Subcutaneous abdominal adipose tissue (tissue), 5 donors: Measurements from ENCODE around the gene PHF13.

ENCODE experiments used
- H3K27ac ChIP-seq: one replicate; pipeline ENCODE4 v1.7.0; 2013; ENCODE audit warnings: low read depth, mild to moderate bottlenecking, inconsistent platforms, low read length, moderate library complexity
- H3K27me3 ChIP-seq, 5 donors: one replicate each; pipeline ENCODE4 v1.7.0; 2013; ENCODE audit warnings: low read length in 5 of 5, inconsistent platforms in 1 of 5; ENCODE audit not compliant: control insufficient read depth in 5 of 5, insufficient read depth in 4 of 5
- H3K36me3 ChIP-seq, 5 donors: one replicate each; pipeline ENCODE4 v1.7.0; 2013; ENCODE audit warnings: low read length in 5 of 5; ENCODE audit not compliant: control insufficient read depth in 5 of 5, insufficient read depth in 5 of 5
- H3K4me1 ChIP-seq, 5 donors: one replicate each; pipeline ENCODE4 v1.7.0; 2013; ENCODE audit warnings: low read length in 5 of 5, mild to moderate bottlenecking in 3 of 5, moderate library complexity in 1 of 5; ENCODE audit not compliant: control insufficient read depth in 5 of 5, insufficient read depth in 5 of 5
- H3K4me3 ChIP-seq, 5 donors: one replicate each; pipeline ENCODE4 v1.7.0; 2013; ENCODE audit warnings: low read length in 5 of 5, low read depth in 1 of 5
- H3K9ac ChIP-seq, 5 donors: one replicate each; pipeline ENCODE4 v1.7.0; 2013; ENCODE audit warnings: low read length in 5 of 5, mild to moderate bottlenecking in 4 of 5, moderate library complexity in 3 of 5
- H3K9me3 ChIP-seq, 5 donors: one replicate each; pipeline ENCODE4 v1.7.0; 2013; ENCODE audit warnings: low read length in 5 of 5; ENCODE audit not compliant: control insufficient read depth in 5 of 5
- donor health status: healthy.
- donor health status: healthy.
- donor health status: healthy.
- donor health status: healthy.
- donor health status: healthy.

The PHF13 gene

GRCh38 chr1:6579374-6580118 is 34.0 kb upstream of the PHF13 start, which contains the start of gene ZBTB48:
Gene ZBTB48, plus strand, starts transcription at chr1:6579994. Its CDS starts 616 bp downstream, at chr1:6580610.
- H3K9me3 ChIP-seq: no peaks in the 10 kb centered on the region
- peak within 1 kb of the TSS; percentile 73 to 92 (median 84) for H3K9ac ChIP-seq
- H3K27me3 ChIP-seq: peaks cover 0 to 4% (median 0%) of the 10 kb centered on the region in 5 donors
- peak within 1 kb of the TSS; percentile 84 for H3K27ac ChIP-seq
- H3K4me3 ChIP-seq: peak within 1 kb of the TSS; percentile 69 to 88 (median 81)
- peaks cover 8 to 40% (median 30%) of the 10 kb centered on the region in 5 donors for H3K4me1 ChIP-seq
- no peaks in the 10 kb centered on the region for H3K36me3 ChIP-seq

- no peaks in the 10 kb centered on the region for H3K9me3 ChIP-seq
- H3K27me3 ChIP-seq: no peaks in the 10 kb centered on the region
- peaks cover 8 to 42% (median 30%) of the 10 kb centered on the region in 5 donors for H3K4me1 ChIP-seq
- peak overlapping the region in 4 of 5 donors; percentile 83 to 92 (median 84) for H3K9ac ChIP-seq
- peak overlapping the region; percentile 69 to 88 (median 81) for H3K4me3 ChIP-seq
- H3K36me3 ChIP-seq: no peaks in the 10 kb centered on the region
- H3K27ac ChIP-seq: peak overlapping the region; percentile 84
Measured at GRCh38 chr1:6580119-6580592, 33.4 kb upstream of the PHF13 start.

- peak overlapping the region; percentile 84 for H3K27ac ChIP-seq
- H3K27me3 ChIP-seq: no peaks in the 10 kb centered on the region
- peaks cover 0 to under 1% (median 0%) of the 10 kb centered on the region in 5 donors for H3K36me3 ChIP-seq
- H3K9ac ChIP-seq: peak overlapping the region in 4 of 5 donors; percentile 83 to 92 (median 84)
- peaks cover 8 to 42% (median 30%) of the 10 kb centered on the region in 5 donors for H3K4me1 ChIP-seq
- H3K4me3 ChIP-seq: peak overlapping the region; percentile 69 to 88 (median 81)
- H3K9me3 ChIP-seq: no peaks in the 10 kb centered on the region
Measured at GRCh38 chr1:6580593-6581409, 32.7 kb upstream of the PHF13 start.

- peaks cover 0 to 7% (median 0%) of the 10 kb centered on the region in 5 donors for H3K36me3 ChIP-seq
- no peak overlapping the region for H3K4me3 ChIP-seq
- H3K4me1 ChIP-seq: peaks cover 8 to 42% (median 31%) of the 10 kb centered on the region in 5 donors
- H3K9ac ChIP-seq: peak overlapping the region in 2 of 5 donors; percentile 11 to 14
- H3K27me3 ChIP-seq: no peaks in the 10 kb centered on the region
- no peaks in the 10 kb centered on the region for H3K9me3 ChIP-seq
- H3K27ac ChIP-seq: peak overlapping the region; percentile 84
Measured at GRCh38 chr1:6581561-6582305, 31.8 kb upstream of the PHF13 start.

GRCh38 chr1:6582370-6582769 is 31.2 kb upstream of the PHF13 start:
- peaks cover 0 to 14% (median under 1%) of the 10 kb centered on the region in 5 donors for H3K36me3 ChIP-seq
- H3K27ac ChIP-seq: no peak overlapping the region
- peaks cover 8 to 49% (median 38%) of the 10 kb centered on the region in 5 donors for H3K4me1 ChIP-seq
- H3K9me3 ChIP-seq: no peaks in the 10 kb centered on the region
- no peak overlapping the region for H3K4me3 ChIP-seq
- H3K9ac ChIP-seq: no peak overlapping the region
- no peaks in the 10 kb centered on the region for H3K27me3 ChIP-seq

GRCh38 chr1:6584126-6585080 is 29.1 kb upstream of the PHF13 start:
- Histone ChIP-seq H3K36me3 (peaks cover 0 to 34% (median 20%) of the 10 kb centered on the region in 5 donors), H3K27ac (no peak overlapping the region)

GRCh38 chr1:6585081-6585722 is 28.3 kb upstream of the PHF13 start:
- H3K36me3 ChIP-seq: peaks cover 0 to 42% (median 28%) of the 10 kb centered on the region in 5 donors
- H3K9ac ChIP-seq: no peak overlapping the region
- H3K27ac ChIP-seq: no peak overlapping the region

More at GRCh38 chr1:6584126-6585080, 29.1 kb upstream of the PHF13 start:
- H3K9ac ChIP-seq: no peak overlapping the region
- H3K9me3 ChIP-seq: no peaks in the 10 kb centered on the region
- H3K4me3 ChIP-seq: no peak overlapping the region
- peaks cover 8 to 65% (median 41%) of the 10 kb centered on the region in 5 donors for H3K4me1 ChIP-seq
- H3K27me3 ChIP-seq: no peaks in the 10 kb centered on the region

GRCh38 chr1:6585841-6586240 is 27.7 kb upstream of the PHF13 start:
- no peak overlapping the region for H3K4me3 ChIP-seq
- H3K27me3 ChIP-seq: no peaks in the 10 kb centered on the region
- no peak overlapping the region for H3K9ac ChIP-seq
- H3K27ac ChIP-seq: no peak overlapping the region
- peaks cover 0 to 48% (median 33%) of the 10 kb centered on the region in 5 donors for H3K36me3 ChIP-seq
- H3K4me1 ChIP-seq: peaks cover 5 to 67% (median 39%) of the 10 kb centered on the region in 5 donors
- H3K9me3 ChIP-seq: no peaks in the 10 kb centered on the region

More at GRCh38 chr1:6585081-6585722, 28.3 kb upstream of the PHF13 start:
- no peaks in the 10 kb centered on the region for H3K9me3 ChIP-seq
- H3K4me1 ChIP-seq: peaks cover 8 to 67% (median 42%) of the 10 kb centered on the region in 5 donors
- no peaks in the 10 kb centered on the region for H3K27me3 ChIP-seq
- no peak overlapping the region for H3K4me3 ChIP-seq
